ENCODE measurements around the gene SOAT2. TPM values are rescaled to one million over a fixed set of nuclear protein-coding genes. Genes with fewer than 3 reads are reported as not detected.

Gene SOAT2
- total RNA-seq, 4 donors from 2014 or later: 0.31 TPM; not detected in 3

DNA sequence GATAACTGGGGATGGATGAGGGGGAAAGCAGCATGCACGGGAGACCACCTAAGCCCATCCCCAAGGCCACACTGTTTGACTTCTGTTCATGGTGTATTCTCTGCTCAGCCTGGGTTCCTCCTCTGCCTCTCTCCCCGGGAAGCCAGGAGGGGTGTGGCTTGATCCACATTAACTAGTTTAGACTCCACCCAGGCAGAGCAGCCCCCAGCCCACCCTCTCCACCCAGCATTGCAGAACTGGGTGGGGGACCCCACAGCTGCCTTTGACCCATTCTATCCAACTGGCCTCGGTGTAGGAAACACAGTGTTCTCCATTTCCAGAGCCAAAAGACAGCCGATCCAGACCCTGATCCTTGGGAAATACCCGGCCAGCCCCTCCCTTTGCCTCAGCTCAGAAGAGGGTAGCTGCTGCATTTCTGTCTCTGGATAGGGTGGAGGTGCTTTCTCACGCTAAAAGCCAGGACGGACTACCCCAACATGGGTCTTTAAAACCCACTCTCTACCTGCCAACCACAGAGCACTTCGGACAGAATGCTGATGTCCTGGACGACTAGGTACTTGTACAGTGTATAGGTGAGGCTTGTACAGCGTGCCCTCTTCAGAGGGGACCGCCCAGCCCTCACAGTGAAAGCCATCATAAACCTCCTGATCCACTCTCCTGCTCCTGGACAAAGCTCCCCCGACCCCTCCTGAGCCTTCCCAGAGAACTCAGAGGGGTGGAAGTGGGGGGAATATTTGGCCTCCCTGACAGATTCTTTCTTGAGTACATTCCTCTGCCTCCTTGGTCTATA is 33.5 kb upstream of the SOAT2 start:
- Histone ChIP-seq H3K4me1 (peaks cover 20 to 100% (median 79%) of the 10 kb centered on the region in 3 donors), H3K27me3 (no peaks in the 10 kb centered on the region), H3K36me3 (peaks cover 0 to 69% of the 10 kb centered on the region in 2 donors), H3K4me3 (peak overlapping the region in 1 of 2 donors; percentile 3), H3K27ac (peak overlapping the region; percentile 79 to 95 (median 86)), H3K9me3 (no peaks in the 10 kb centered on the region)
- peak; percentile 53 for ATAC-seq
- no peak for TF ChIP-seq POLR2A (IDR thresholded peaks at IDR 0.05)
- peak; percentile 32 for TF ChIP-seq POLR2AphosphoS5 (IDR thresholded peaks at IDR 0.05)
- 33 to 64% methylated on average over 3 to 5 of the region's 12 CpGs for WGBS, 2 donors (ENCODE audit: low coverage in 1 of 2)

DNA sequence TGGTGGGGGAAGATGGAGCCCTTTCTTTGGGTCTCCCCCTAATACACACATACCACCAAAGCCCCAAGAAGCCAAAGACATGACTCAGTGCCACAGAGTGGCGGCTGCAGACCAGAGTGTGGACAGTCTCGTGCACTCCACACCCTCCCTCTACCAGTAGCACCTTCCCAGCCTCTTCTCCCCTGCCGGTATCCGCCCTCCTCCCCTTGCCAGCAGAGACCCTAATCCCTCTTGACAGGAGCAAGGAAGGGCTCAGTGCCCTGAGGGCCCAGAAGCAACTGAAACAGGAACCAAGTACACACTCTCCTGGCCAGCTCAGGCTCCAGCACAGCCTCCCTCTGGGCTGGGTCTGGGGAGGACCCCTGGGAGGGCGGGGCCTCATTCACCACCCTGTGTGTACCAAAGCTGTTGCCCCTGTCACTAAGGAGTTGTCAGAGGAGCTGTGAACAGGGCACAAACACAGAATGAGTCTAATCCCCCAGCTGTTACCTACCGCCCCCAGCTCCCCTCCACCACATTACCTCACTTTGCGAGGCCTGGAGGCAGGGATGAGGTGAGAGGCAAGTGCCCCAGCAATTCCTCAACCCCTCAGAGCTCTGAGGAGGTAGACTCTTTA is 32.3 kb upstream of the SOAT2 start:
- H3K9me3 ChIP-seq: no peaks in the 10 kb centered on the region
- peaks cover 0 to 71% of the 10 kb centered on the region in 2 donors for H3K36me3 ChIP-seq
- H3K27ac ChIP-seq: peak overlapping the region; percentile 79 to 95 (median 86)
- no peak for ATAC-seq
- no peaks in the 10 kb centered on the region for H3K27me3 ChIP-seq
- 44 to 73% methylated on average over 3 of the region's 7 CpGs for WGBS, 2 donors (ENCODE audit: low coverage in 1 of 2)
- no peak for TF ChIP-seq POLR2A (IDR thresholded peaks at IDR 0.05)
- TF ChIP-seq EP300 (IDR thresholded peaks at IDR 0.05): no peak
- TF ChIP-seq, protein P1, sequence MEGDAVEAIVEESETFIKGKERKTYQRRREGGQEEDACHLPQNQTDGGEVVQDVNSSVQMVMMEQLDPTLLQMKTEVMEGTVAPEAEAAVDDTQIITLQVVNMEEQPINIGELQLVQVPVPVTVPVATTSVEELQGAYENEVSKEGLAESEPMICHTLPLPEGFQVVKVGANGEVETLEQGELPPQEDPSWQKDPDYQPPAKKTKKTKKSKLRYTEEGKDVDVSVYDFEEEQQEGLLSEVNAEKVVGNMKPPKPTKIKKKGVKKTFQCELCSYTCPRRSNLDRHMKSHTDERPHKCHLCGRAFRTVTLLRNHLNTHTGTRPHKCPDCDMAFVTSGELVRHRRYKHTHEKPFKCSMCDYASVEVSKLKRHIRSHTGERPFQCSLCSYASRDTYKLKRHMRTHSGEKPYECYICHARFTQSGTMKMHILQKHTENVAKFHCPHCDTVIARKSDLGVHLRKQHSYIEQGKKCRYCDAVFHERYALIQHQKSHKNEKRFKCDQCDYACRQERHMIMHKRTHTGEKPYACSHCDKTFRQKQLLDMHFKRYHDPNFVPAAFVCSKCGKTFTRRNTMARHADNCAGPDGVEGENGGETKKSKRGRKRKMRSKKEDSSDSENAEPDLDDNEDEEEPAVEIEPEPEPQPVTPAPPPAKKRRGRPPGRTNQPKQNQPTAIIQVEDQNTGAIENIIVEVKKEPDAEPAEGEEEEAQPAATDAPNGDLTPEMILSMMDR (IDR thresholded peaks at IDR 0.05): no peak
- TF ChIP-seq POLR2AphosphoS5 (IDR thresholded peaks at IDR 0.05): no peak
- peaks cover 20 to 100% (median 75%) of the 10 kb centered on the region in 3 donors for H3K4me1 ChIP-seq
- H3K4me3 ChIP-seq: no peak overlapping the region

DNA sequence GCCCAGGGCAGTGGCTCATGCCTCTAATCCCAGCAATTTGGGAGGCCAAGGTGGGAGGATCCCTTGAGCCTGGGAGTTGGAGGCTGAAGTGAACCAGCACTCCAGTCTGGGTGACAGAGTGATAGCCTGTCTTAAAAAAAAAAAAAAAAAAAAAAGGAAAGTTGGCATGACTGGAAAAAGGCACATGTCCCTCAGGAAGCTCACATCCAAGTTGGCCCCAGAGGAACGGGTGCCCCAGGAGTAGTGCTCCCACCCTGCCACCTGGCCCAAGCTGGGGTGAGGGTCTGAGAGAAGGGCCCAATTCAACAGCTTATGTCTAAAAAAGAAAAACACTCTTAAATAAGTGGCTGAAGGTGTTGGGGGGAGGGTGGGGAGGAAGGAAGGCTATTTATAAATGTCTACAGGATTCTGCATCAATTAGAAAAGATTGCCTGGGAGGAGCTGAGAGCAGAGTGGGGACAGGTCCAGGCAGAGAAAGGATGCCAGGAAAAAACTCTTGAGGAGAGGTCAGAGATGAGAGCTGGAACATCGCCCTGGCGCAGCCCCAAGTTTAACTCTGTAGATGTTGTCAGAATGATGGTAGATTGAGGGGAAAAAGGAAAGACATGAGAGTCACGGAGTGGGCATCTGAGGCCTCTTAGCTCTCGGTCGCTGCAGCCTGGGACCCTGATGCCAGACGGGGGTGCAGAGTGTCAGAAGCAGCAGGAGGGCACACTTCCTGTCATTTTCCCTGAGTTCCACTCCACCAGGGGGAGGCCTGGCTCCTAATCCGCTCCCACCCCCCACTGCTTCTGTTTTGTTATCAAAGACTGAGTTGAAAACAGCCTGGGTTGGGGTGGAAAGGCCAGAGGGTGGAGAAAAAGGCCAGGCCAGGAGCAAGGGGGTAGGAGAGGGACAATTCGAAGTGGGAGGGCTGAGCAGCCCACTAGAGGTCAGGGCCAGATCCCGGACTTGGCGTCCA is 31.4 kb upstream of the SOAT2 start:
- peak overlapping the region; percentile 79 to 95 (median 86) for H3K27ac ChIP-seq
- no peaks in the 10 kb centered on the region for H3K27me3 ChIP-seq
- ATAC-seq: peak; percentile 49
- no peaks in the 10 kb centered on the region for H3K9me3 ChIP-seq
- peaks cover 0 to 72% of the 10 kb centered on the region in 2 donors for H3K36me3 ChIP-seq
- peak overlapping the region in 1 of 2 donors; percentile 18 for H3K4me3 ChIP-seq
- TF ChIP-seq, protein P1 (IDR thresholded peaks at IDR 0.05): peak in 3 of 4 experiments; percentile 24 to 37 (median 26)
- no peak for TF ChIP-seq POLR2A (IDR thresholded peaks at IDR 0.05)
- peak; percentile 76 for TF ChIP-seq POLR2AphosphoS5 (IDR thresholded peaks at IDR 0.05)
- H3K4me1 ChIP-seq: peaks cover 20 to 100% (median 66%) of the 10 kb centered on the region in 3 donors
- WGBS, 2 donors (ENCODE audit: low coverage in 1 of 2): 11 to 19% methylated on average over 6 to 9 of the region's 11 CpGs

DNA sequence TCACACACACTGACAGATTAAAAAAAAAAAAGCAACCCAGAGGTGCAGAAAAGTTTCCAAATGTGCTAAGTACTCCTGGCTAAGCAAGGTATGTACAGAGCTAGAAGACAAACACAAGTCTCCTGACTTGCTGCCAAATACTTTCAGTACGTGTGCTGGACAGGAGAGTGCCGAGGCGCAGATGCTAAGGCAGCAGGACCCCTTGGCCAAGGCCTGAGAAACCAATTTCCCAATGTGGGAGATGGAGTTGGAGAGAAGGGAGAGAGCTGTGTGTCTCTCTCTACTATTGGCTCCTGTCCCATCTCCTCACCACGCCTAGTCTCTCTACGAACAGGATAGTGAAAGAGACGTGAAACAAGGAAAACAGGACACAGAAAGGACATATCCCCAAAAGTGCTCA is 29.4 kb upstream of the SOAT2 start:
- peaks cover 0 to 63% of the 10 kb centered on the region in 2 donors for H3K36me3 ChIP-seq
- peaks cover 20 to 100% (median 72%) of the 10 kb centered on the region in 3 donors for H3K4me1 ChIP-seq
- H3K4me3 ChIP-seq: no peak overlapping the region
- H3K27ac ChIP-seq: peak overlapping the region; percentile 64 to 95 (median 84)
- 21 to 25% methylated on average over 6 of the region's 6 CpGs for WGBS, 2 donors (ENCODE audit: low coverage in 1 of 2)
- no peaks in the 10 kb centered on the region for H3K27me3 ChIP-seq
- no peak for TF ChIP-seq POLR2A (IDR thresholded peaks at IDR 0.05)
- TF ChIP-seq POLR2AphosphoS5 (IDR thresholded peaks at IDR 0.05): peak; percentile 39
- no peaks in the 10 kb centered on the region for H3K9me3 ChIP-seq
- ATAC-seq: peak; percentile 73

DNA sequence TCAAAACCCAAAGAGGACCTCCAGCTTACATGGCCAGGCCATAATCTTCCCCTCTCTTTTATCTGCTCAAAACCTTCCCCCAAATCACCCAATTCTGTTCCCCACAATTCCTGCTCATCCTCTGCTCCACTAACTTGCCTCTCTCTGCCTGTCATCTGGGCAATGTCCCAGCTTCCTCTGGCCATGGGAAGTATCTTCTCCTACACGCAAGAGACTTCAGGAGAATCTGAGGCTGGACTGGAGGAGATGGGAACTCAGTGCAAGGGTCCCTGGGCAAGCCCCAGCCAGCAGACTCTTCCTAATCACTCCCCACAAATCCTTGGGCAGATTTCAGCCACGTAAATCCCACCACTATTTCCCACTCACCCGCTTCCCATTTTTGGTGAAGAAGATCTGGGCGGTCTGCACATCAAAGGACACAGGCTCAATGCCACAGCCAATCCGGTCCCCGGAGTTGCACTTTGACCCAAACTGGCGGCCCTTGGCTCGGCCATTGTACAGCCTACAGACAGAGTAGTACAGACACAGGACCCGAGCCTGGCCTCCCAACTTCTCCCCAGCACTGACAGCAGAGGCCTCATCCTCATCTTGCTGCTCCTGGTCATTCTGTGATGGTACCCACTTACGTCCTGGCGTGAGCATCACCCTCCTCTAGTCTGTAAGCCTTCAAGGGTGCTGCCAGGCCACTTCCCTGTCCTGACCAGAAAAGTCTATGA is 28.8 kb upstream of the SOAT2 start:
- H3K4me1 ChIP-seq: peaks cover 20 to 95% (median 67%) of the 10 kb centered on the region in 3 donors
- WGBS, 2 donors (ENCODE audit: low coverage in 1 of 2): 67 to 91% methylated on average over 1 to 3 of the region's 11 CpGs
- H3K4me3 ChIP-seq: no peak overlapping the region

More for the DNA sequence above, 28.8 kb upstream of the SOAT2 start:
- Histone ChIP-seq H3K9me3 (no peaks in the 10 kb centered on the region), H3K36me3 (peaks cover 0 to 58% of the 10 kb centered on the region in 2 donors), H3K27ac (peak overlapping the region; percentile 64 to 95 (median 84)), H3K27me3 (no peaks in the 10 kb centered on the region)
- TF ChIP-seq, protein P1 (IDR thresholded peaks at IDR 0.05): no peak
- TF ChIP-seq POLR2A (IDR thresholded peaks at IDR 0.05): no peak
- no peak for TF ChIP-seq EP300 (IDR thresholded peaks at IDR 0.05)
- no peak for TF ChIP-seq POLR2AphosphoS5 (IDR thresholded peaks at IDR 0.05)
- no peak for ATAC-seq

Data from gastroesophageal sphincter (tissue), 4 donors.